Endothelial cell of umbilical vein (primary cell): ENCODE data around the gene ACE.

Experiments
- CTCF ChIP-seq, 2 donors: IDR thresholded peaks; 1 replicate in 1 of 2; 2 replicates in 1 of 2; pipeline ENCODE4 v1.5.1; 2011; ENCODE audit warnings: low read length in 2 of 2, mild to moderate bottlenecking in 2 of 2, moderate library complexity in 2 of 2, control low read depth in 1 of 2, inconsistent platforms in 1 of 2, low read depth in 1 of 2; ENCODE audit not compliant: insufficient read depth in 1 of 2; ENCODE audit errors: extremely low read depth in 1 of 2
- EZH2 ChIP-seq: IDR thresholded peaks from 2 replicates; pipeline ENCODE4 v1.6.1; 2012; ENCODE audit warnings: borderline replicate concordance, low read depth, mild to moderate bottlenecking, moderate library complexity, low read length, inconsistent platforms; ENCODE audit not compliant: severe bottlenecking
- FOS ChIP-seq: IDR thresholded peaks from 2 replicates; pipeline ENCODE4 v1.6.1; 2011; ENCODE audit warnings: mild to moderate bottlenecking, low read length, moderate library complexity, borderline replicate concordance; ENCODE audit not compliant: insufficient read depth
- GATA2 ChIP-seq: IDR thresholded peaks from 2 replicates; pipeline ENCODE4 v1.7.0; 2011; ENCODE audit warnings: low read depth, mild to moderate bottlenecking, moderate library complexity, mixed read lengths, low read length; ENCODE audit not compliant: insufficient read length, insufficient read depth
- MYC ChIP-seq: IDR thresholded peaks from one replicate; pipeline ENCODE4 v1.6.1; 2011; ENCODE audit warnings: mild to moderate bottlenecking, low read depth, low read length
- POLR2A ChIP-seq: IDR thresholded peaks from 2 replicates; pipeline ENCODE4 v1.6.1; 2012; ENCODE audit warnings: low read depth, mild to moderate bottlenecking, control low read depth, low read length
- POLR2AphosphoS5 ChIP-seq: IDR thresholded peaks from 2 replicates; pipeline ENCODE4 v1.6.1; 2012; ENCODE audit warnings: low read depth, mild to moderate bottlenecking, control low read depth, low read length, moderate library complexity; ENCODE audit not compliant: insufficient read depth
- TF ChIP-seq, protein P1 (sequence below): IDR thresholded peaks from 2 replicates; pipeline ENCODE4 v1.6.1; 2011; ENCODE audit not compliant: insufficient read depth, insufficient read length

GRCh38 chr17:63445065-63445464 lies 31.8 kb upstream of the ACE start:
- TF ChIP-seq CTCF (IDR thresholded peaks at IDR 0.05; ENCODE audit: extremely low read depth in 1 of 2, insufficient read depth in 1 of 2, low read depth in 1 of 2, low read length in 2 of 2), result no peak
- no peak for TF ChIP-seq MYC
- no peak for TF ChIP-seq EZH2
- TF ChIP-seq POLR2AphosphoS5, result no peak
- TF ChIP-seq POLR2A, result no peak
- TF ChIP-seq, protein P1, sequence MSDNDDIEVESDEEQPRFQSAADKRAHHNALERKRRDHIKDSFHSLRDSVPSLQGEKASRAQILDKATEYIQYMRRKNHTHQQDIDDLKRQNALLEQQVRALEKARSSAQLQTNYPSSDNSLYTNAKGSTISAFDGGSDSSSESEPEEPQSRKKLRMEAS, result no peak
- TF ChIP-seq GATA2, result no peak
- TF ChIP-seq FOS, result no peak
